Left cardiac atrium (tissue), 4 donors: ENCODE data around the gene TAOK2. TPM values are rescaled to one million over a fixed set of nuclear protein-coding genes. Genes with fewer than 3 reads are reported as not detected.
"Not testable (repeated sequence)": the region's sequence is repeated elsewhere in the genome, so short reads cannot be mapped to it uniquely, and the experiment has no call there.

Source experiments
- ATAC-seq, 2 donors: fragments of 200-7000 bp; cut with Tn5 transposase; one replicate each; pipeline ENCODE4 v1.9.1; 2020; ENCODE audit warnings: mild to moderate bottlenecking in 2 of 2, moderate library complexity in 2 of 2
- DNase-seq: peaks from one replicate; pipeline ENCODE4 v3.0.0-alpha.2; 2020
- intact Hi-C, 2 donors: fragments of 100-400 bp; cut with DNase I; formaldehyde crosslinking; loops; one replicate each; pipeline versions ENCODE4 v1.14.1 to v1.15.1; 2022 to 2023
- total RNA-seq, 2 donors: library from RNA; stranded (reverse); fragmentation: NEBNext Ultra II Directional; extraction: Animal tissue kit (Norgen Biotek cat#: 25700); gene quantifications; one replicate each; pipeline ENCODE4 v1.2.1, GENCODE V29; 2021
- donor health status: DM: no; HTN: yes; CAD: no.
- donor health status: DM: no; HTN: yes; CAD: no; lungs with severe emphysema.
- donor health status: DM: yes; HTN: yes; CAD: no.
- donor health status: Dilated cardiomyopathy.

The TAOK2 gene
- total RNA-seq, 2 donors from 2014 or later: 33.6 to 45.8 TPM

- no peak for DNase-seq
- peak in 1 of 2 donors; percentile 6 for ATAC-seq
- intact Hi-C loops: loop anchor here (10.0 kb wide), 1 partner anchor 145 kb away; the partner anchor contains the start of gene CDIPT (in 2 of the 2)
Observed at GRCh38 chr16:30009990-30010843, 36.5 kb downstream of the TAOK2 start.

GRCh38 chr16:30010844-30011713 lies 37.4 kb downstream of the TAOK2 start, which contains the start of gene DOC2A:
Gene DOC2A, minus strand, starts transcription at chr16:30011027. Its CDS starts 805 bp downstream, at chr16:30010222.
- no peak for ATAC-seq
- intact Hi-C loops: loop anchor here in 1 of 2 donors (10.0 kb wide), 1 partner anchor 146 kb away; the partner anchor contains the start of gene CDIPT
- DNase-seq: no peak

GRCh38 chr16:30011714-30012504 lies 38.2 kb downstream of the TAOK2 start:
- intact Hi-C loops: loop anchor here in 1 of 2 donors (10.0 kb wide), 1 partner anchor 147 kb away; the partner anchor contains the start of gene CDIPT
- ATAC-seq (no peak), DNase-seq (no peak)

GRCh38 chr16:30012598-30012997 lies 38.9 kb downstream of the TAOK2 start:
- DNase-seq, ATAC-seq: not testable (repeated sequence)
- intact Hi-C loops: loop anchor here in 1 of 2 donors (10.0 kb wide), 1 partner anchor 148 kb away; the partner anchor contains the start of gene CDIPT

- intact Hi-C loops: loop anchor here in 1 of 2 donors (10.0 kb wide), 1 partner anchor 151 kb away; the partner anchor contains the start of gene CDIPT
- ATAC-seq, DNase-seq: not testable (repeated sequence)
Observed at GRCh38 chr16:30015450-30015849, 41.8 kb downstream of the TAOK2 start.

GRCh38 chr16:30016555-30017276 lies 43.0 kb downstream of the TAOK2 start:
- DNase-seq (peak; percentile 1), ATAC-seq (no peak)
- intact Hi-C loops: loop anchor here in 1 of 2 donors (10.0 kb wide), 1 partner anchor 152 kb away; the partner anchor contains the start of gene CDIPT

GRCh38 chr16:30017277-30017656 lies 43.6 kb downstream of the TAOK2 start:
- DNase-seq (no peak), ATAC-seq (no peak)
- intact Hi-C loops: loop anchor here in 1 of 2 donors (10.0 kb wide), 1 partner anchor 152 kb away; the partner anchor contains the start of gene CDIPT

- ATAC-seq: not testable (repeated sequence)
- peak; percentile 1 for DNase-seq
- intact Hi-C loops: loop anchor here in 1 of 2 donors (10.0 kb wide), 1 partner anchor 153 kb away; the partner anchor contains the start of gene CDIPT
Observed at GRCh38 chr16:30017937-30018336, 44.3 kb downstream of the TAOK2 start.

GRCh38 chr16:30018731-30019158 lies 45.1 kb downstream of the TAOK2 start:
- DNase-seq: peak; percentile 1
- intact Hi-C loops: loop anchor here in 1 of 2 donors (10.0 kb wide), 1 partner anchor 154 kb away; the partner anchor contains the start of gene CDIPT
- ATAC-seq: no peak

- no peak for DNase-seq
- intact Hi-C loops: loop anchor here (5.0 to 10.0 kb wide), 2 partner anchors 318 to 321 kb away; no protein-coding TSS in a partner anchor
- no peak for ATAC-seq
Observed at GRCh38 chr16:30022887-30023286, 49.2 kb downstream of the TAOK2 start, which contains the start of gene C16orf92. Gene C16orf92, plus strand, starts transcription at chr16:30023198. Its CDS starts 143 bp downstream, at chr16:30023341.

GRCh38 chr16:30023586-30023985 lies 49.9 kb downstream of the TAOK2 start:
- intact Hi-C loops: loop anchor here (5.0 to 10.0 kb wide), 2 partner anchors 319 to 321 kb away; no protein-coding TSS in a partner anchor
- ATAC-seq (no peak), DNase-seq (no peak)

GRCh38 chr16:30024451-30024850 lies 50.8 kb downstream of the TAOK2 start:
- no peak for DNase-seq
- intact Hi-C loops: loop anchor here (5.0 to 10.0 kb wide), 2 partner anchors 320 to 322 kb away; no protein-coding TSS in a partner anchor
- ATAC-seq: no peak

GRCh38 chr16:30025156-30025555 lies 51.5 kb downstream of the TAOK2 start:
- intact Hi-C loops: loop anchor here in 1 of 2 donors (10.0 kb wide), 1 partner anchor 320 kb away; no protein-coding TSS in a partner anchor
- DNase-seq: no peak
- ATAC-seq: no peak

GRCh38 chr16:30025574-30025973 lies 51.9 kb downstream of the TAOK2 start:
- ATAC-seq (no peak), DNase-seq (no peak)
- intact Hi-C loops: loop anchor here in 1 of 2 donors (10.0 kb wide), 1 partner anchor 321 kb away; no protein-coding TSS in a partner anchor

GRCh38 chr16:30026449-30026848 lies 52.8 kb downstream of the TAOK2 start:
- intact Hi-C loops: loop anchor here in 1 of 2 donors (10.0 kb wide), 1 partner anchor 322 kb away; no protein-coding TSS in a partner anchor
- ATAC-seq: no peak
- no peak for DNase-seq

GRCh38 chr16:30027588-30028437 lies 54.1 kb downstream of the TAOK2 start:
- intact Hi-C loops: loop anchor here in 1 of 2 donors (10.0 kb wide), 1 partner anchor 323 kb away; no protein-coding TSS in a partner anchor
- no peak for ATAC-seq
- DNase-seq: no peak
